ENCODE data around the gene SMARCA2.

- TF ChIP-seq POLR2A (IDR thresholded peaks at IDR 0.05; ENCODE audit: low read depth, low read length) (no peak), PAX5 (IDR thresholded peaks at IDR 0.05; ENCODE audit: insufficient read depth, low read length, severe bottlenecking) (no peak), POU2F2 (IDR thresholded peaks at IDR 0.05; ENCODE audit: low read depth, low read length) (0 out of 2 replicates have a peak, but pooled peaks have one; percentile 15), TAF1 (IDR thresholded peaks at IDR 0.05; ENCODE audit: low read depth, low read length) (no peak), SPI1 (IDR thresholded peaks at IDR 0.05; ENCODE audit: low read depth, low read length) (no peak), POLR2AphosphoS5 (IDR thresholded peaks at IDR 0.05; ENCODE audit: low read depth, low read length) (no peak)
Observed at GRCh38 chr9:2157277-2158110, 142.3 kb downstream of the SMARCA2 start.

Data from GM12891 (cell line).